ENCODE results near the gene SBNO2.
"Not testable (repeated sequence)": the region's sequence is repeated elsewhere in the genome, so short reads cannot be mapped to it uniquely, and the experiment has no call there.

Gene SBNO2

GRCh38 chr19:1136201-1136600, 37.9 kb downstream of the SBNO2 start:
- no peak for DNase-seq (ENCODE audit: low read depth, low spot score)

DNA sequence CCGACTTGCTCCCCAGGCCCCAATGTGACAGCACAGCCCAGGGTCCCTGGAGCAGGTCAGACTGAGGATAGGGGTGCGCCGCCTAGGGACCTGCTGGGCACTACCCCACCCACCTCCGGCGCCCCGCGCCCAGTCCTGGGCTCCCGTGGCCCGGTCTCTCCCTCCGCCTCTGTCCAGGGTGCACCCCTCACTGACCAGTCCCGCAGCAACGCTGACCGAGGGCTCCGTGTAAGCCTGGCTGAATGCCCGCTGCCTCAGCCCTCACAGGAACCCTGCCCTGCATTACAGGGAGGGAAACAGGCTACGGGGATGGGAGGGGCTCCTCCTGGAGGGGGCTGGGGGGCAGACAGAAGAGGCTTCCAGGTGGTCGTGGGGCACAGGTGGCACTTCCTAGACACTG, 38.6 kb downstream of the SBNO2 start:
- no peak for DNase-seq (ENCODE audit: low read depth, low spot score)

DNA sequence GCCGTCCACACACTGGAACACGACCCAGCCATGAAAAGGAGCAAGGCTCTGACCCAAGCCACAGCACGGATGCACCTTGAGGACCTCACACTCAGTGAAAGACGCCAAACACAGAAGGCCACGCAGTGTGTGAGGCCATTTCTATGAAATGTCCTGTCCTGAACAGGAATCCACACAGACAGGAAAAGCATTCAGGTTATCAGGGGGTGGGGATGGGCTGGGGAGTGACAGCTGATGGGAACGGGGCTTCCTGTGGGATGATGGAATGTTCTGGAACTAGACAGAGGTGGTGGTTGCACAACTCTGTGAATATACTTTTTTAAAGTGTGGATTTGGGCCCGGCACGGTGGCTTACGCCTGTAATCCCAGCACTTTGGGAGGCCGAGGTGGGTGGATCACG, 39.6 kb downstream of the SBNO2 start:
- no peak for DNase-seq (ENCODE audit: low read depth, low spot score)

DNA sequence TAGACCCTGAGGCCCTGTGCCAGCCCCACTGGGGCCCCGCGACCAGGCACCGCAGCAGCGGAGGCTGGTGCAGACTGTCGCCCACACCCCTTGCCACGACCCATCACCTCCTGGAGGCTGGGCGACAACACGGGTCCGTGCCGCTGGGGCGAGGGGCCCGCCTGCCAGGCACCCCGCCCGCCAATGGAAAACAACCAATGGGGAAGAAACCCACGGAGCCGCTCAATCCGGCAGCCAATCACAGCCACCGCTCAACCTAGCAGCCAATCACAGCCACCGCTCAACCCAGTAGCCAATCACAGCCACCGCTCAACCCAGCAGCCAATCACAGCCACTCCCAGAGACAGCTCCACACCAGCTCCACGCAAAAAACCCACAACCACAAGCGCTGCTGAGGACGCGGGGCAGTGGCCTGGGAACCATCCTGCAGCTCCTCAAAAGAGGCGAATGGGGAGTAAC, 40.6 kb downstream of the SBNO2 start:
- DNase-seq (ENCODE audit: low read depth, low spot score): no peak

- no peak for DNase-seq (ENCODE audit: low read depth, low spot score)
Measured at GRCh38 chr19:1132552-1133383, 41.3 kb downstream of the SBNO2 start.

GRCh38 chr19:1131718-1132551, 42.1 kb downstream of the SBNO2 start:
- peak; percentile 55 for DNase-seq (ENCODE audit: low read depth, low spot score)

DNA sequence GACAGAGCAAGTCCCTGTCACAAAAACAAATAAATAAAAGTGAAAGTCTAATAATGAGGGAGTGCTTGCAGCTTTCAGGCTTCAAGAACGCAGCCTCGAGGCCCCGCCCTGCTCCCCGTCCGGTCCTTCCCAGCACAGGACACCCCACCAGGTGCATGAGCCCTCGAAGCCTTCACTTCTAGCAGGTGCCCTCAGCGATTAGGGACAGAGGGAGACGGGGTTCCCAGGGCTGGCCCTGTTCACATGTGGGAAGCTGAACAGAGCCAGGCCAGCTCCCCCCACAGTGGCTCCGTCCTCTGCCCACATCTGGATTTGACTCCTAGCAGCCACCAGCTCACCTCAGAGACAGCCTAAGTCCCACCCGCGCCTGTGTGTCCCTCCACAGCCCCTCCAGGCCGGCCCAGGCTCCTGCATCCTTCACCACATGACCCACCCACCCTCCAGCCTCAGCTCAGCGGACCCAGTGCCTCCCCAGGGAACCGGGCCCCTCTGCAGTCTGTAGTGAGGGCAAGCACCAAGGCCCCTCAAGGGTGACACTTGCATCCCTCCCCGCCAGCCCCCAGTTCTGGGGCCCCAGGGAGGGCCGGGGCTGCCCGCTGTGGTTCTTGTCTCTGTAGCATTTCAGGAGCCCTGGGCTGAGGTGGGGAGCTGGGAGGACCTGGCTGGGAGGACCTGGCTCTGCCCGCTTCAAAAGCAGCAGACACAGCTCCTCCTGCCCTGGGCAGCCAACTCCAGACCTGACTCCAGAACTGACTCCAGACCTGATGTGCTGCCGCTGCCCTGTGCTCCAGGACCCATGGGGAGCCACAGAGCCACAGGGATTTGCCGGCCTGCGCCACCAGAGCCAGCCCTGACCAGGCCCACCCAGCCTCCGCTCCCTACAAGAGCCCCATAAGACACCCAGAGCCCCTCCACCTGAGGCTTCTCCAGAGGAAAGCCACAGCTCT, 43.0 kb downstream of the SBNO2 start:
- no peak for DNase-seq (ENCODE audit: low read depth, low spot score)

DNA sequence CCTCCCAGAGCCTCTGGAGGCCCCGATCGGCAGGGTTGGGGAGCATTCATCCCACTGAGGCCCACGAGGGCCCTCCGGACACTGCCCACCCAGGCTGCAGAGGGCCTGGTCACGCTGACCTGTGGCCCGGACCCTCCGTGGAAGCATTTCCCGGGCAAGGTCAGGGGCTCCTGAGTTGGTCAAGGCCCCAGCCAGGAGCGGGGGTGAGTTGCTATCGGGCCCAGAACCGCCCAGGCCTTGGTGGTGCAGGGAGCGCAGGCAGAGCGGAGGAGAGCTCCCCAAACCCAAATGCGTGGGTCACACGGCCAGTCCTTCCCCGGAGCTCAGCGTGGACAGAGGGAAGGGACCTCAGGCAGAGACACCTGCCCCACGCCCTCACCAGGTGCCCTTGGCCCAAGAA, 44.5 kb downstream of the SBNO2 start:
- DNase-seq (ENCODE audit: low read depth, low spot score): no peak

DNA sequence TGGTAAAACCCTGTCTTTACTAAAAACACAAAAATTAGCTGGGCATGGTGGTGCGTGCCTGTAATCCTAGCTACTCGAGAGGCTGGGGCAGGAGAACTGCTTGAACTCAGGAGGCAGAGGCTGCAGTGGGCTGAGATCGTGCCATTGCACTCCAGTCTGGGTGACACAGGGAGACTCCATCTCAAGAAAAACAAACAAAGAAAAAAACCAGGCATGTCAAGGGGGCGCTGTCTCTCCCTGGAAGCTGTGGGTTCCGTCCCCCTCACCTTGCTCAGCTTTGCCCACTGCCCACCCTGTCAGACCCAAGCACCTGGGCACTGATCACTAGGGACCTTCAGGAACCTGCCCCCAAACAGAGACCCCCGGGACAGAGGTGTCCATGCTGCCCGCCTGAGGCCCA, 45.0 kb downstream of the SBNO2 start:
- not testable (repeated sequence) for DNase-seq (ENCODE audit: low read depth, low spot score)

GRCh38 chr19:1128106-1128505, 46.0 kb downstream of the SBNO2 start:
- no peak for DNase-seq (ENCODE audit: low read depth, low spot score)

DNA sequence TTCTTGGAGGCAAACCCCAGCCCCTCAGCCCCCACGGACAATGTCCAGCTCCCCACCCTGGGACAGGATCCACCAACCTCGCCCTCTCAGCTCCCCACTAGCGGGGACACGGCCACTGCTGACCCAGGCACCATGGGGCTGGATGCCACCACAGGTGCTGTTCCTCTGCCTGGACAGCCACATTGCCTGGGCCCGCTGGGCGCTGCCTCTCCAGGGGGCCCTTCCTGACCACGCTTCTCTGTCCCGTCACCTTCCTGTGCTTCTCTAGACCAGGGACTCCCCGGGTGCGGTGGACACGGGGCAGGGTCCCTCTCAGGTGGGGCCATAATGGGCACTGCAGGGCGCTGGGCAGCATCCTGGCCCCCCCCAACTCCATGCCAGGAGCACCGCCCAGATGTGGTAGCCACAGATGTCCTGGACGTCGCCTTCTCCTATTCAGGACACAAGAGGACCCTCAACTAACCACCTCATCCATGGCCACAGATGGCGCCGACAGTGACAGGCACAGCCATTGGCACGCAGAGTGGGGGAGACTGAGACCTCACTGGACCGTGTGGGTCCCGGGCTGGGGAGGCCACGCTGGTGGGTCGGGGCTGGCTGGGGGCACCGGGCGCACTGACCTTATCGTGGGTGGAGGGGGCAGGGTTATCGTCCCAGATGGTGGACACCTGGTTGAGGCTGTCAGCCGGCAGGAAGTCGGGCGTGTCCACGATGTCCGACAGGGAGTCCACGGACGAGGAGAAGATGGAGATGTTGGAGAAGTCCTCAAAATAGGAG, 46.9 kb downstream of the SBNO2 start:
- no peak for DNase-seq (ENCODE audit: low read depth, low spot score)

DNA sequence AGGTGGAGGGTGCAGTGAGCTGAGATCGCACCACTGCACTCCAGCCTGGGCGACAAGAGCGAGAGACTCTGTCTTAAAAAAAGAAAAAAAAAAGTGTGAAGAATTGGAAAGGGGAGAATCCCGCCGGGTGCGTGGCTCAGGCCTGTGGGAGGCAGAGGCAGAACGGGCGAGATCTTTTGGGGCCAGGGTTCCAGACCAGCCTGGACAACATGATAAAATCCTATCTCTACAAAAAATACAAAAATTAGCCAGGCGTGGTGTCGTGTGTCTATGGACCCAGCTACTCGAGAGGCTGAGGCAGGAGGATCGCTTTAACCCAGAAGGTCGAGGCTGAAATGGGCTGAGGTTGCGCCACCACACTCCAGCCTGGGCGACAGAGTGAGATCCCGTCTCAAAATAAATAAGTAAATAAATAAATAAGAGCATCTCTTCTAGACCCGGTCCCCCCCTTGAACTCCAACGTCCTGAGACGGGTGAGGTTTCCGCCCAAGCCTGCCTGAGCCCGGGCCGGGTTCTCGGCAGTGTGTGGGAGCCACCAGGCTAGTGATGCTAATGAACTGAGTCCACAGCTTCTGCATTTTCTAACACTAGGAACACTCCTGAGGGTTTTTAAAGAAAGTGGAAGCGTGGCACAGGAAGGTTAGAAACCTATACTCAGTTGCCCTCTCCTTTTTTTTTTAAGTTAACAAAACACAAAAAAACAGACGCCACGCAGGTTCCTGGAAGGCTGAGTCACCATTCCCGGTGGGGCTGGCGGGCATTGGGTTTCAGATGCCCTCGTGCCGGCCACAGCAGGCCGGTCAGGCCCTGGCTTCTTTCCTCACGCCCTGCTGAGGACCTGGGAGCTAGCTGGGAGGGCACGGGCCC, 48.2 kb downstream of the SBNO2 start:
- peak; percentile 65 for DNase-seq (ENCODE audit: low read depth, low spot score)

- no peak for DNase-seq (ENCODE audit: low read depth, low spot score)
Measured at GRCh38 chr19:1123885-1124677, 50.0 kb downstream of the SBNO2 start.

- DNase-seq (ENCODE audit: low read depth, low spot score): no peak
Measured at GRCh38 chr19:1123381-1123780, 50.7 kb downstream of the SBNO2 start.

GRCh38 chr19:1122972-1123363, 51.1 kb downstream of the SBNO2 start:
- DNase-seq (ENCODE audit: low read depth, low spot score): no peak

DNA sequence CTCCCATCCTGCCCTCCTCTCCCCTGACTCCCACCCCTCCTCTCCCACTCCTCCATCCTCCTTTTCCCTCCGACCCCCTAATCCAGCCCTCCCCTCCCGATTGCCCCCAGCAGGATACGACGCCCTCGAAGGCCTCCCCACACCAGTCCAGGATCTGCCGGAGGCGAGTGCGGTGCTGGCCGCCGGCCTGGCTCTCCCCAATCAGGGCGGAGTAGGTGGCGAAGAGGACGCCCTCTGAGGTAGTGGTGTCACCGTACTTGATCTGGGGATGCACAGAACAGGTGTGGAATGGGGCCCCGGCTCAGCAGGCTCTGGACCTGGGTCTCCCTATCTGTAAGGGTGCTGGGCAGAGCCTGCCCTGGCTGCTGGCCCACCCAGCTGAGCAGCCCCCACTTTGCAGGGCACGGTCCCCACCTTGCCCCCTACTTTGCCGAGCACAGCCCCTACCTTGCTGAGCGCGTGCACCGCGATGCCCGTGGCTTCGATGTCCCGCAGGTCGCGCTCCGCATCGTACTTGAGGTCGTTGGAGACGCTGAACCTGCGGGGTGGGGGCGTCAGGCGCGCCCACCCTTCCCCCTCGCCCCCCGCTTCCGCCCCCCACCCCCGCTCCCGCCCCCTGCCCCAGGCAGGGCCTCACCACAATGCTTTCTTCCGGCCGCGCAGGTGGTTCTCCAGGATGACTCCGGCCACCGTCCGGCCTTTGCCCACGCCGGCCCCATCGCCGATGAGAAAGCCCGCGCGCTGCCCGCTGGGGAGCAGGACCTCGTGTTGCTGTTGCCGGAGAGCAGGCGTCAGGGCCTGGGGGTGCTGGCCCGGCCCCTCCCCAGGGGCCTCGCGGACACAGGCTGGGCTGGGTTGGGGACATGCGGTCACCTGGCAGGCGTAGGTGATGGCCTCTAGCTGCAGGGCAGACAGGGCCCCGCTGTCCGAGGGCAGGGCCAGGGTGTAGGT, 51.8 kb downstream of the SBNO2 start:
- no peak for DNase-seq (ENCODE audit: low read depth, low spot score)

DNA sequence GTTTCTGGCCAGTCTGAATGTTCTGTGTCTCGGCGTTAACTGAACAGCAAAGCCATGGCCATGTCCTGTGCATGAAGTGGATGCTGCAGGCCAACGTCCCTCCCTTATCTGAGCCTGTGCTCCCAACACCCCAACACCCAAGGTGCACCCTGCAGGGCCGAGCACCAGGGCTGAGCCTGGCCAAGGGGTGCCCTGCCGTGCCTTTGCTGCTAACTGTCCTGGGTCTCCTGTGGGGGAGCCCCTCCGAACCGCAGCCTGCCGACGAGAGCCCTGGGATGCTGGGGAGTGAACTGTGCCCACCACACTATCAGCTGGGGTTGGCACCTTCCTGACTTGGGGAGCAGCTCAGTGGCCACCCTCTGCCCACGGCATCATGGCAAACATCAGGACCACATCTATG, 52.7 kb downstream of the SBNO2 start:
- DNase-seq (ENCODE audit: low read depth, low spot score): no peak
